IPS-20b (cell line): ENCODE results near the gene CLIP2.
"Not testable (repeated sequence)": the region's sequence is repeated elsewhere in the genome, so short reads cannot be mapped to it uniquely, and the experiment has no call there.

Experiments
- H3K27ac ChIP-seq: one replicate; pipeline ENCODE4 v1.5.1; 2013; ENCODE audit warnings: low read length
- H3K27me3 ChIP-seq: 2 replicates; pipeline ENCODE4 v1.6.1; 2013; ENCODE audit warnings: mild to moderate bottlenecking, low read length, inconsistent platforms; ENCODE audit not compliant: insufficient read depth
- H3K36me3 ChIP-seq: 2 replicates; pipeline ENCODE4 v1.6.1; 2013; ENCODE audit warnings: low read depth, mild to moderate bottlenecking, inconsistent platforms, low read length, moderate library complexity; ENCODE audit not compliant: insufficient read depth
- H3K4me1 ChIP-seq: 2 replicates; pipeline ENCODE4 v1.6.1; 2013; ENCODE audit warnings: mild to moderate bottlenecking, control low read depth, inconsistent platforms, low read length, moderate library complexity; ENCODE audit not compliant: insufficient read depth
- H3K4me3 ChIP-seq: 2 replicates; pipeline ENCODE4 v1.5.1; 2013; ENCODE audit warnings: mild to moderate bottlenecking, low read length, inconsistent platforms
- H3K9ac ChIP-seq: 2 replicates; pipeline ENCODE4 v1.6.1; 2013; ENCODE audit warnings: low read depth, mild to moderate bottlenecking, inconsistent platforms, low read length, moderate library complexity
- H3K9me3 ChIP-seq: 2 replicates; pipeline ENCODE4 v1.6.1; 2013; ENCODE audit warnings: mild to moderate bottlenecking, low read depth, low read length, inconsistent platforms; ENCODE audit not compliant: insufficient read depth

The CLIP2 gene

DNA sequence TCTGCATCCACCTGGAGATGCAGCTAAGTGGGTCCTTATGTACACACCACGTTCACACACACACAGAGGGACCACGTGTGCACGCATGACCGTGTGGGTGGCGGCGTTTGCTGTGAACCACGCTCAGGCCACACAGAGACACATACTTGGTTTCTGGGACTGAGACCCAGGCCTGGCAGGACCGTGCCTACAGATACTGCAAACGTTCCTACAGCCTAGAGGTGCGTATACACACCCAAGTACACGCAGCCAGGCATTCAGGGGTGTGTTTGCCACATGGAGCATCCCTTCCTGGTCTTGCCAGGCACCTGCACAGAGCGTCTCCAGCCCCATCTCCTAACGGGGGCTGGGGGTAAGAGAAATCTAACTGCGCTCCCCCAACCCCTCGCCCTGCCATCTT is 115.5 kb downstream of the CLIP2 start:
- no peak overlapping the region for H3K9ac ChIP-seq
- no peaks in the 10 kb centered on the region for H3K27me3 ChIP-seq
- H3K4me3 ChIP-seq: no peak overlapping the region
- no peaks in the 10 kb centered on the region for H3K4me1 ChIP-seq
- H3K9me3 ChIP-seq: no peaks in the 10 kb centered on the region
- peaks cover 27% of the 10 kb centered on the region for H3K36me3 ChIP-seq
- H3K27ac ChIP-seq: no peak overlapping the region

GRCh38 chr7:74405191-74405898 is 116.1 kb downstream of the CLIP2 start:
- Histone ChIP-seq H3K36me3 (peaks cover 24% of the 10 kb centered on the region), H3K27me3 (no peaks in the 10 kb centered on the region), H3K4me1 (no peaks in the 10 kb centered on the region), H3K27ac (no peak overlapping the region), H3K9me3 (no peaks in the 10 kb centered on the region), H3K4me3 (peak overlapping the region; percentile 47; the same call in 1 of the 2 replicates), H3K9ac (no peak overlapping the region; the same call in 1 of the 2 replicates)

- Histone ChIP-seq H3K4me3 (no peak overlapping the region; the same call in 1 of the 2 replicates), H3K9ac (no peak overlapping the region; the same call in 1 of the 2 replicates), H3K4me1 (no peaks in the 10 kb centered on the region)
Observed at GRCh38 chr7:74405899-74406512, 116.8 kb downstream of the CLIP2 start.

GRCh38 chr7:74407958-74408357 is 118.8 kb downstream of the CLIP2 start:
- H3K36me3 ChIP-seq: peaks cover 14% of the 10 kb centered on the region

More at GRCh38 chr7:74405899-74406512, 116.8 kb downstream of the CLIP2 start:
- H3K27me3 ChIP-seq: no peaks in the 10 kb centered on the region
- H3K36me3 ChIP-seq: peaks cover 22% of the 10 kb centered on the region
- no peaks in the 10 kb centered on the region for H3K9me3 ChIP-seq
- no peak overlapping the region for H3K27ac ChIP-seq

DNA sequence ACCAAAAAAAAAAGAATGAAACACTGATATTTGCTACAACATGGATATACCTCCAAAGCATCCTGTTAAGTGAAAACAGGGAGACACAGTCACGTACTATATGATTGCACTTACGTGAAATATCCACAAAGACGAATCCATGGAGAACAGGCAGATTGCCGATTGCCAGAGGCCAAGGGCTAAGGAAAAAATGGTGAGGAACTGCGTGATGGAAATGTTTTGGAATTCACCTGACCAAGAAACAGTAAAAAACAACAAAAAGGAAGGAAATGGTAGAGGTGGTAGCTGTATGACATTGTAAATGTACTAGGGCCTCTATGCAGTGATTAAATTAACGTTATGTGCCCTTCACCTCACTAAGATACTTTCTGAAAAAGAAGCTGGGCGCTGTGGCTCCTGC is 120.4 kb downstream of the CLIP2 start:
- Histone ChIP-seq H3K9me3 (no peaks in the 10 kb centered on the region), H3K4me3 (no peak overlapping the region)

More at GRCh38 chr7:74407958-74408357, 118.8 kb downstream of the CLIP2 start:
- H3K4me1 ChIP-seq: no peaks in the 10 kb centered on the region
- H3K27ac ChIP-seq: no peak overlapping the region
- H3K4me3 ChIP-seq: no peak overlapping the region
- no peaks in the 10 kb centered on the region for H3K27me3 ChIP-seq
- no peaks in the 10 kb centered on the region for H3K9me3 ChIP-seq
- H3K9ac ChIP-seq: no peak overlapping the region

DNA sequence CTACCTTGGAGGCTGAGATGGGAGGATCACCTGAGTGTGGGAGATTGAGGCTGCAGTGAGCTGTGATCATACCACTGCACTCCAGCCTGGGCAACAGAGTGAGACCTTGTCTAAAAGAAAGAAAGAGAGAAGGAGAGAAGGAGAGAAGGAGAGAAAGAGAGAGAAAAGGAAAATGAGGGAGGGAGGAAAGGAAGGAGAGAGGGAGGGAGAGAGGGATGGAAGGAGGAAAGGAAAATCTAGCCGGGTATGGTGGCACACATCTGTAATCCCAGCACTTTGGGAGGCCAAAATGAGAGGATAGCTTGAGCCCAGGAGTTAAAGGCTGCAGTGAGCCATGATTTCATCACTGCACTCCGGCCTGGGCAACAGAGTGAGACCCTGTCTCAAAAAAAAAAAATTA is 121.6 kb downstream of the CLIP2 start:
- Histone ChIP-seq H3K4me3 (no peak overlapping the region), H3K27me3 (no peaks in the 10 kb centered on the region), H3K9ac (no peak overlapping the region), H3K9me3 (no peaks in the 10 kb centered on the region), H3K27ac (no peak overlapping the region), H3K36me3 (no peaks in the 10 kb centered on the region), H3K4me1 (no peaks in the 10 kb centered on the region)

More for the DNA sequence above, 120.4 kb downstream of the CLIP2 start:
- no peak overlapping the region for H3K27ac ChIP-seq
- peaks cover 5% of the 10 kb centered on the region for H3K36me3 ChIP-seq
- H3K27me3 ChIP-seq: no peaks in the 10 kb centered on the region
- H3K4me1 ChIP-seq: no peaks in the 10 kb centered on the region
- no peak overlapping the region for H3K9ac ChIP-seq

DNA sequence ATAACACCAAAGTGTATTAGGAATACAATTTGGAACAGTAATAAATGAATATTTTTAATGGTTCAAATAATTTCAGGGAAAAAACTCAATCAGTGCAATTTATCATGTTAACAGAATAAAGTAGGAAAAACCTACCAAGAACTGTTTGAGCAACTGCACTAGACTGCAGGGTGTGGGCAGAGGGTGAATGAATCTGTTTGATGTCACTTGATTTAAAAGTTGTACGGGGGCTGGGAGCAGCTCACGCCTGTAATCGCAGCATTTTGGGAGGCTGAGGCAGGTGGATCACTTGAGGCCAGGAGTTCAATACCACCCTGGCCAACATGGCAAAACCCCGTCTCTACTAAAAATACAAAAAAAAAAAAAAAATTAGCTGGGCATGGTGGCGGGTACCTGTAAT is 122.4 kb downstream of the CLIP2 start:
- not testable (repeated sequence) for H3K9me3 ChIP-seq, H3K4me3 ChIP-seq, H3K4me1 ChIP-seq, H3K27me3 ChIP-seq, H3K9ac ChIP-seq, H3K36me3 ChIP-seq, H3K27ac ChIP-seq

DNA sequence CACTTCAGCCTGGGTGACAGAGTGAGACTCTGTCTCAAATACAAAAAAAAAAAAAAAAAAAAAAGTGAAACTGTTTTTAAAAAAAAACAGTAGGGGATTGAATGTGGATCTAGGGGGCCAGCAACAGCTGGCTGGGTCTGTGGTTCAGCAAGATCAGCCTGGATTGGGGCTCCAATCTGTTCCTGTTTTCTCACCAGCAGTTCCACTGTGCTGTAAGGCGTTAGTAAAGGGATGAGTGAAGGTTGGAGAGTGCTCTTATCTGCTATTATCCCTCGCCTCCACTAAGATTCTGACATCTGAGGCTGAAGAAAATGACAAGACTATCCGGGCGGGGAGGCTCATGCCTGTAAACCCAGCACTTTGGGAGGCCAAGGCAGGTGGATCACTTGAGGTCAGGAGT is 122.8 kb downstream of the CLIP2 start:
- no peak overlapping the region for H3K9ac ChIP-seq
- no peaks in the 10 kb centered on the region for H3K36me3 ChIP-seq
- no peaks in the 10 kb centered on the region for H3K9me3 ChIP-seq
- no peaks in the 10 kb centered on the region for H3K4me1 ChIP-seq
- no peak overlapping the region for H3K4me3 ChIP-seq
- H3K27ac ChIP-seq: no peak overlapping the region
- H3K27me3 ChIP-seq: no peaks in the 10 kb centered on the region

DNA sequence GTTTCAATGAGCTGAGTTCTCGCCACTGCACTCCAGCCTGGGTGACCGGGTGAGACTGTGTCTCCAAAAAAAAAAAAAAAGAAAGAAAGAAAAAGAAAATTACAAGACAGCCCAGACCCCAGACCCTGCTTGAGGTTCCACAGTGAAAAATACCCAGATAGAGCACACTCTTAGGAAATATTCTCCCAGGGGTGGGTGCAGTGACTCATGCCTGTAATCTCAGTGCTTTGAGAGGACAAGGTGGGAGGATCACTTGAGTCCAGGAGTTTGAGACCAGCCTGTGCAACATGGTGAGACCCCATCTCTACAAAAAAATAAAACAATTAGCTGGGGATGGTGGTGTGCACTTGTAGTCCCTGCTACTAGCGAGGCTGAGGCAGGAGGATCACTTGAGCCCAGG is 123.4 kb downstream of the CLIP2 start:
- Histone ChIP-seq H3K9ac (no peak overlapping the region), H3K27ac (no peak overlapping the region), H3K4me1 (no peaks in the 10 kb centered on the region), H3K36me3 (no peaks in the 10 kb centered on the region), H3K9me3 (no peaks in the 10 kb centered on the region), H3K27me3 (no peaks in the 10 kb centered on the region), H3K4me3 (no peak overlapping the region)

DNA sequence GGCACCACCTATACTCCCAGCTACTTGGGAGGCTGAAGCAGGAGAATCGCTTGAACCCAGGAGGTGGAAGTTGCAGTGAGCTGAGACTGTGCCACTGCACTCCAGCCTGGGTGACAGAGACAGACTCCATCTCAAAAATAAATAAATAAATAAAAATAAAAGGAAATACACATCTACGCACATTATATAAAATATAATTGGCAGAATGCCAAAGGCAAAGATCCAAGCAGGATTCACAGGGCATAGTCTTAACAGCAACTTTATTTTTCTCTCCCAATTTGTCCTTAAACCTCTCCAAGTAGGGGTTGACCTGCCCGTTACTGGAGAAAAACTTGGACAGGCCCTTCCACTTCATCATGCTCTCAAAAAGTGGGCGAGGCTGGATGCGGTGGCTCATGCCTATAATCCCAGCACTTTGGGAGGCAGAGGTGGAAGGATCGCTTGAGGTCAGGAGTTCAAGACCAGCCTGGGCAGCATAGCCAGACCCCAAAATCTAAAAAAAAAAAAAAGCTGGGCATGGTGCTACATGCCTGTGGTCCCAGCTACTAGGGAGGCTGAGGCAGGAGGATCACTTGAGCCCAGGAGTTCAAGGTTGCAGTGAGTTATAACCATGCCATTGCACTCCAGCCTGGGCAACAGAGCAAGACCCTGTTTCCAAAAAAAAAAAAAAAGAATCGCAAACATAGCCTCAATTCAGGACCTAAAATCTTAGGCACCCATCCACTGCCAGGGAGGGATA is 125.6 kb downstream of the CLIP2 start:
- H3K27ac ChIP-seq, H3K27me3 ChIP-seq, H3K4me3 ChIP-seq, H3K4me1 ChIP-seq, H3K9ac ChIP-seq, H3K9me3 ChIP-seq, H3K36me3 ChIP-seq: not testable (repeated sequence)

DNA sequence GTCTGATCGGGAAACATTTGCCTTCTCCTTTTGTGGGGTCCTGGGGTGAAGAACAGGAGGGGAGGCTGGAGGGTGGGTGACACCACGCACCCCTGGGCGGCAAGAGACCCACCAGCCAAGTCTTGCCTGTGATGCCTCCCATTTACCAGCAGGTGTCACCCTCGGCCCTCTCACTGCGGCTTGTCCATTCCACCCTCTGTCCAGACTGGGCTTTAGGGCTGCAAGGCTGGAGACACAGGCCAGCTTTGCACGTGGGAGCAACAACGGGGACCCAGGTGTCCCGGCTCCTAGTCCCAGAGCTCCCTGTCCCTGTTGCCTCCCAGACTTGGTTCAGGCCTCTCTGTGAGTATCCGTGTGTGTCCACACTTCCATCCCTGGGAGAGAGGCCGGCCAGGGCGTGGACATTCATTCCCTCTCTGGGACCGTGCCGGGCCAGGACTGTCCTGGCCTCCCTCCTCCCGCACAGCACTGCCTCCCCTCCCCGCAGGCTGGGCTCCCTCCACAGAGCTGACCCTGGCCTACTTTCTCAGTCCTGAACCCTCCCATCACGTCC is 128.3 kb downstream of the CLIP2 start:
- no peaks in the 10 kb centered on the region for H3K4me1 ChIP-seq
- no peaks in the 10 kb centered on the region for H3K9me3 ChIP-seq
- no peaks in the 10 kb centered on the region for H3K36me3 ChIP-seq
- H3K27ac ChIP-seq: no peak overlapping the region
- no peak overlapping the region for H3K9ac ChIP-seq
- H3K27me3 ChIP-seq: no peaks in the 10 kb centered on the region
- no peak overlapping the region for H3K4me3 ChIP-seq
